Measurements from ENCODE around the gene SPOCK1. TPM values are rescaled to one million over a fixed set of nuclear protein-coding genes. Genes with fewer than 3 reads are reported as not detected.

SPOCK1 gene
- total and polyA plus RNA-seq, 4 donors: 0.48 to 4.5 (median 0.69) TPM

DNA sequence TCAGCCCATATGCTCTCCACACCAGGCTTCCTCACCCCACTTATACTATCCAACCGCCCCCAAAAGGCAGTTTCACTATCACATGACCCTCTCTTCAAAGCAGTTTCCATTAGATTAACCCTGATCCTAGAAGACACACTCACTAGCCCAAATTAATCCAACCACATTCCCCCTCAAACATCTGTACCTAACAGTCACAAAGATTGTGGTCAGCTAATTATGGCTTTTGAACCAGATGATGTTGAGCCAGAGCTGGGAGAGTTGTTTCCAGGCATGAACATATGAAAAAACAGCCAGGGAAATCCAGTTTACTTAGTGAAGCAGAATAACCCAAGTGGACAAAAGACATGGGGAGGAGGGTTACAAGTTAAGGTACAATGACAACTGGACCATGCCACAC, 131.2 kb downstream of the SPOCK1 start:
- Histone ChIP-seq H3K27ac (ENCODE audit: low read depth in 1 of 2, low read length in 1 of 2) (no peak overlapping the region), H3K9ac (ENCODE audit: insufficient read depth in 1 of 2, low read length in 2 of 2) (no peak overlapping the region), H3K9me3 (ENCODE audit: control insufficient read depth in 4 of 4, insufficient read depth in 3 of 4, low read length in 3 of 4) (peaks cover 0 to 2% (median 0%) of the 10 kb centered on the region in 4 donors), H3K27me3 (ENCODE audit: control insufficient read depth in 3 of 3, insufficient read depth in 3 of 3, low read length in 2 of 3) (peaks cover 0 to 11% (median 0%) of the 10 kb centered on the region in 3 donors), H3K4me3 (no peak overlapping the region), H3K36me3 (ENCODE audit: control insufficient read depth in 4 of 4, insufficient read depth in 4 of 4, low read length in 4 of 4) (no peaks in the 10 kb centered on the region), H3K4me1 (ENCODE audit: control insufficient read depth in 5 of 5, insufficient read depth in 5 of 5, low read length in 5 of 5) (no peaks in the 10 kb centered on the region)
- DNase-seq: no peak
- ATAC-seq (ENCODE audit: insufficient read depth, low FRiP score): no peak
- no peak for TF ChIP-seq CTCF (IDR thresholded peaks at IDR 0.05; ENCODE audit: control extremely low read depth, extremely low read depth)
- 94% methylated on average over 1 of the region's 1 CpG for WGBS, 2 donors

DNA sequence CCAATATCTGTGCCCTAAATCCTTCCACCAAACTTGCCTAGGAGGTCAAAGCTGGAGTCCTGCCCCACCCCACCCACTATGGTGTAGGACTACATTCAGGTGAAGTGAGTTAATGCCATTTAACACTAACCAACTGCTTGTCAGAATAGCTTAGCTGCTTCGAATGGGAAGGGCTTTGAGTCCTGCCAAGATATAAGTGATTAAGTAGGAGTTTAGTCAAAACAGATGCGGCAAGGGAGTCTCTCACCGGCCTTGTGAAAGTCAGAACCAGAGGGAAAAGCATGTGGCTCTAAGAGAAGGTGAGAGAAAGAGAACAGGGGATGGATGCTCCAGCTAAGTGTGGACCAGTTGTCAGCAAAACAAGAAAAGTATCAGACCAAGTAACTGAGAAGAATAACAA, 132.6 kb downstream of the SPOCK1 start:
- H3K4me3 ChIP-seq: no peak overlapping the region
- 49 to 57% methylated on average over 3 of the region's 3 CpGs for WGBS, 2 donors

GRCh38 chr5:137365126-137365865, 133.8 kb downstream of the SPOCK1 start:
- H3K27me3 ChIP-seq (ENCODE audit: control insufficient read depth in 3 of 3, insufficient read depth in 3 of 3, low read length in 2 of 3): peaks cover 0 to 11% (median 0%) of the 10 kb centered on the region in 3 donors
- no peak overlapping the region for H3K9ac ChIP-seq (ENCODE audit: insufficient read depth in 1 of 2, low read length in 2 of 2)
- no peak overlapping the region for H3K4me3 ChIP-seq
- no peaks in the 10 kb centered on the region for H3K4me1 ChIP-seq (ENCODE audit: control insufficient read depth in 5 of 5, insufficient read depth in 5 of 5, low read length in 5 of 5)
- 60 to 82% methylated on average over 3 of the region's 3 CpGs for WGBS, 2 donors
- ATAC-seq (ENCODE audit: insufficient read depth, low FRiP score) (no peak), DNase-seq (no peak)
- peaks cover 0 to 2% (median 0%) of the 10 kb centered on the region in 4 donors for H3K9me3 ChIP-seq (ENCODE audit: control insufficient read depth in 4 of 4, insufficient read depth in 3 of 4, low read length in 3 of 4)
- no peak overlapping the region for H3K27ac ChIP-seq (ENCODE audit: low read depth in 1 of 2, low read length in 1 of 2)
- TF ChIP-seq CTCF (IDR thresholded peaks at IDR 0.05; ENCODE audit: control extremely low read depth, extremely low read depth): no peak
- H3K36me3 ChIP-seq (ENCODE audit: control insufficient read depth in 4 of 4, insufficient read depth in 4 of 4, low read length in 4 of 4): no peaks in the 10 kb centered on the region

More for the DNA sequence above, 132.6 kb downstream of the SPOCK1 start:
- ATAC-seq (ENCODE audit: insufficient read depth, low FRiP score) (no peak), DNase-seq (no peak)
- H3K27me3 ChIP-seq (ENCODE audit: control insufficient read depth in 3 of 3, insufficient read depth in 3 of 3, low read length in 2 of 3): peaks cover 0 to 11% (median 0%) of the 10 kb centered on the region in 3 donors
- H3K9me3 ChIP-seq (ENCODE audit: control insufficient read depth in 4 of 4, insufficient read depth in 3 of 4, low read length in 3 of 4): peaks cover 0 to 2% (median 0%) of the 10 kb centered on the region in 4 donors
- H3K27ac ChIP-seq (ENCODE audit: low read depth in 1 of 2, low read length in 1 of 2): no peak overlapping the region
- H3K36me3 ChIP-seq (ENCODE audit: control insufficient read depth in 4 of 4, insufficient read depth in 4 of 4, low read length in 4 of 4): no peaks in the 10 kb centered on the region
- TF ChIP-seq CTCF (IDR thresholded peaks at IDR 0.05; ENCODE audit: control extremely low read depth, extremely low read depth): no peak
- H3K4me1 ChIP-seq (ENCODE audit: control insufficient read depth in 5 of 5, insufficient read depth in 5 of 5, low read length in 5 of 5): no peaks in the 10 kb centered on the region
- no peak overlapping the region for H3K9ac ChIP-seq (ENCODE audit: insufficient read depth in 1 of 2, low read length in 2 of 2)
